MM.1S (cell line): Measurements from ENCODE around the gene ATE1.
"Not testable (repeated sequence)": the region's sequence is repeated elsewhere in the genome, so short reads cannot be mapped to it uniquely, and the experiment has no call there.

Experiments
- EZH2 ChIP-seq: fragments of 300-600 bp; sonication (generic); optimal IDR thresholded peaks from 2 replicates; pipeline ENCODE3; 2017; ENCODE audit warnings: low read depth, mild to moderate bottlenecking, antibody characterized with exemption, low read length, mixed read lengths
- EZH2phosphoT487 ChIP-seq: fragments of 300-600 bp; sonication (generic); IDR thresholded peaks from 2 replicates; pipeline ENCODE4 v1.6.1; 2018; ENCODE audit warnings: antibody characterized with exemption, low read length
- TF ChIP-seq, protein P1 (sequence below): fragments of 300-600 bp; sonication (generic); IDR thresholded peaks from 2 replicates; pipeline ENCODE4 v1.5.1; 2016; ENCODE audit warnings: antibody characterized with exemption, low read length, mixed read lengths

GRCh38 chr10:121929585-121930267, 1.9 kb upstream of the ATE1 start:
- TF ChIP-seq, protein P1, sequence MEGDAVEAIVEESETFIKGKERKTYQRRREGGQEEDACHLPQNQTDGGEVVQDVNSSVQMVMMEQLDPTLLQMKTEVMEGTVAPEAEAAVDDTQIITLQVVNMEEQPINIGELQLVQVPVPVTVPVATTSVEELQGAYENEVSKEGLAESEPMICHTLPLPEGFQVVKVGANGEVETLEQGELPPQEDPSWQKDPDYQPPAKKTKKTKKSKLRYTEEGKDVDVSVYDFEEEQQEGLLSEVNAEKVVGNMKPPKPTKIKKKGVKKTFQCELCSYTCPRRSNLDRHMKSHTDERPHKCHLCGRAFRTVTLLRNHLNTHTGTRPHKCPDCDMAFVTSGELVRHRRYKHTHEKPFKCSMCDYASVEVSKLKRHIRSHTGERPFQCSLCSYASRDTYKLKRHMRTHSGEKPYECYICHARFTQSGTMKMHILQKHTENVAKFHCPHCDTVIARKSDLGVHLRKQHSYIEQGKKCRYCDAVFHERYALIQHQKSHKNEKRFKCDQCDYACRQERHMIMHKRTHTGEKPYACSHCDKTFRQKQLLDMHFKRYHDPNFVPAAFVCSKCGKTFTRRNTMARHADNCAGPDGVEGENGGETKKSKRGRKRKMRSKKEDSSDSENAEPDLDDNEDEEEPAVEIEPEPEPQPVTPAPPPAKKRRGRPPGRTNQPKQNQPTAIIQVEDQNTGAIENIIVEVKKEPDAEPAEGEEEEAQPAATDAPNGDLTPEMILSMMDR: not testable (repeated sequence)
- TF ChIP-seq EZH2, EZH2phosphoT487: not testable (repeated sequence)
